Left hindlimb (tissue), 1 donor: ENCODE data around the gene SLC9C1.

Experiments
- DNase-seq: peaks from one replicate; pipeline ENCODE4 v3.0.0-alpha.2; 2018

The SLC9C1 gene

GRCh38 chr3:112304611-112305010 is 10.6 kb upstream of the SLC9C1 start:
- DNase-seq = no peak

DNA sequence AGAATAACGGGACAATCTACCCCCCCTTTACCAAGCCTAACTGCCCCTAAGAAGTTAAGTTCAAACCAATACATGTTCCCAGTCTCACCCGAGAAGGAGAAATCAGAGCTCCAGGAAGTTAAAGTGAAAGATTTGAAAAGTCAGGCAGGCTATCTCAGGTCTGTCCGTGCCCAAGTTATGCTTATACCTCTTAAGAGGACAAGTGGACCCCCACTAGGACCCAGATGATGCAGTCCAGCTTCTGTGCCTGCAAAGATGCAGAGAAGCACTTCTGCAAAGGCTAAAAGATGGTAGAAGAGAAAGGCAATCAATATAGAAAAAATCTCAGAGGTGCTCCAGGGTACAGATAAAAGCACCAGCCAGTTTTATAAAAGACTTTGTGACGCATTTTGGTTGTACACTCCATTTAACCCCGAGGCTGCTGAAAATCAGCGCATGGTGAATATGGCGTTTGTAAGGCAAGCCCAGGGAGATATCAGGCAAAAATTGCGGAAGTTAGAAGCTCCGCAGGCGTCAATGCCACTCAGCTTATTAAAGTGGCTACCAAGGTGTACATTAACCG is 9.8 kb upstream of the SLC9C1 start:
- peak; percentile 50 for DNase-seq

- no peak for DNase-seq
These were observed 9.1 kb upstream of the SLC9C1 start for GRCh38 chr3:112302881-112303763.

DNA sequence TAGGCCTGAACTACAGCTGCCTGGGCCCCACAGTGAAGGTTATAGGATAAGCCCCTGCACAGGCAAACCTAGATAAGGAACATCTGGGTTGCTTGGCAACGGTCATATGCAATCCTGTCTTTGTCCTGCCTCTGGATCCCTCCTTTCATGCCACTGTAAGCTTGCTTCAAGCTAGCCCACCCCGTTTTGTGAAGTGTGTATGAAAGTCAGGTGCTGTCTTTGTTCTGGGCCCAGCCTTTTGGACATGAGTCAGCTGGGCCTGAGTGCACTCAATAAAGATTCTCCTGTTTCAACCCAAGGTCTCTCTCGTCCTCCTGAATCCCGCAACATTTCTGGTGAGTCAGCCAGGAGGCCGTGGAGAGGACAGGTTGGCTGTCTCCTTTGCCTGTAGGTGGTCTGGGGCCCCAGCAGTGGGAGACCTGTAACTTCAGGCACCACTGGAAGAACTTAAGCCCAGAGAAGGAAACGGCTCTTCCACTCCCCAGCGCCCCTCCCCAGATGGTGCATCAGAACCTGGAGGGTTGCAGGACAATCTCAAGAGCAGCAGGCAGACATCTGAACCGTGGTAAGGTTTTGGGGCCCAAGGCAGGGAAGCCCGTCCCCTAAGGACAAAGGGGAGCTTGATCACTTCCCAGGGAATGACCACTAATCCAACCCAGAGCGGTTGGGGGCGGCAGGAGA is 8.3 kb upstream of the SLC9C1 start:
- DNase-seq = no peak

GRCh38 chr3:112298781-112299180 is 4.8 kb upstream of the SLC9C1 start:
- no peak for DNase-seq

GRCh38 chr3:112297714-112298113 is 3.7 kb upstream of the SLC9C1 start:
- DNase-seq = no peak

GRCh38 chr3:112289011-112289410 is 5.0 kb downstream of the SLC9C1 start:
- DNase-seq = no peak

GRCh38 chr3:112280266-112280665 is 13.8 kb downstream of the SLC9C1 start:
- no peak for DNase-seq

GRCh38 chr3:112273536-112273935 is 20.5 kb downstream of the SLC9C1 start:
- DNase-seq = no peak

GRCh38 chr3:112261742-112262141 is 32.3 kb downstream of the SLC9C1 start:
- DNase-seq = no peak

DNA sequence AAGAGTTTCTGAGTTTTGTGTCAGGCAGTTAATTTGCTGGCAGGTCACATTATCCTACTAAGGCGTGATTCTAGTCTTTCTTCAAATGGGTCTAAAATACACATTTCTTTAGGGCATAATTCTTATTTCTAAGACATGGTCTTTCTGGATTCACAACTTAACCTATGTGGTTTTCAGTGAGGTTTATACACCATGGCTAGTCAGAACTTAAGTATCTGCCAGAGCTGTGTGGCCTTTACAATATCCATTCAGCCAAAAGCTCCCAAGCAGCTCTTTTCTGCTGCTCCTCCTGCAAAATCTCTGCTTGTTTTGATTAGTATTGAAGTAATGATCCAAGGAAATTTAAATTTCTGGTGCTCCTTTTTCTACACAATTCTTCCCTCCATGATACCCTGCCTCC is 33.5 kb downstream of the SLC9C1 start:
- no peak for DNase-seq

DNA sequence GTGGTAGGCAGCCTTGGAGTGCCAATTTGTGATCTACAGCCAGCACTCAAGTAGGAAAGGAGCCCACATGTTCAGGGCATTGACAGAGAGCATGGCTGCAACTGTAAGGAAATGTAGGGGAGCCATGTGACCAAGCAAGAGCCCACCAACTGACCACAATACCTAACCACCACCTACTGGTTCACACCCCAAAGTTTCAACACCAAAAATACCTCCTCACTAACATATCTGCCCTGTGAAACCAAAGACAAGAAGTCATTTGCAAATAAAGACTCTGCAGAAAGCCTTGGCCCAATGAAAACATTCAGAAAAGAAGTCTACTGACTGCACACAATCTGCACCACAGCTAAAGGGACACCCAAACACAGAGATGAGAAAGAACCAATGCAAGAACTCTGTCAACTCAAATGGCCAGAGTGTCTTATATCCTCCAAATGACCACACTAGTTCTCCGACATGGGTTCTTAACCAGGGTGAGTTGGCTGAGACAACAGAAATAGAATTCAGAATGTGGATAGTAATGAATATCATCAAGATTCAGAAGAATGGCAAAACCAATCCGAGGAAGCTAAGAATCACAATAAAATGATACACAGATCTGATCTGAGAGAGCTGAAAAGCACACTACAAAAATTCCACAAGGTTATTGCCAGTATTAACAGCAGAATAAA is 40.6 kb downstream of the SLC9C1 start:
- DNase-seq = no peak

DNA sequence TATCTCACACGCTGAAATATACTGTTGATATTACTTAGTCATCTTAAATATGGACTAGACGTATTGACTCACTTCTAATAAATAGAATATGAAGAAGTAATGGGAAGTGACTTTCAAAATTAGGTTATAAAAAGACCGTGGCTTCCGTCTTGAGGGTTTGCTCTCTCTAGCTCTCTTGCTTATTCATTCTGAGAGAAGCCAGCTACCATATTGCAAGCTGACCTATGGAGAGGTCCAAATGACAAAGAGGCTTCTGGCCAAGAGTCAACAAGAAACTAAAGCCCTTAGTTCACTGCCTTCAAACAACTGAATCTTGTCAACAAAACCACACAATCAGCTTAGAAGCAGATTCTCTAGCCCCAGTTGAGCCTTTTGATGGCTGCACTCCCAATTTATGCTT is 46.1 kb downstream of the SLC9C1 start:
- DNase-seq = no peak

DNA sequence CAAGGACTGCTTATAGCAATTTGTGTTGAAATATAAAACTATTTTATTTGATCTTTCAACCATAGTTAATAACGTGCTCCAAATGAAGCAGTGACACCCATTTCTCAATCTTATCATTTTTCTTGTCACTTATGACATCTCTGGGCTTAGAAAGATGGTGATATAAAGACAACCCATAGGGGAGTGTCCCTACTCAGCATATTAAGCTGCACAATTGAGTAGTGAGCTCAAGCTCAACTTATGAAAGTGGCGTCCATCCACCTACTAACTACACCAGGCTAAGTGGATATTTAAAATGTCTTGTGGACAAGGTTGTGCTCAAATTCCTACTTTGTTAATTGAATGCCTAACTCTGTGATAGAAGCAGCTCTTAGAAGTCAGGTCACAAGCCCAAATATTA is 46.7 kb downstream of the SLC9C1 start:
- DNase-seq = no peak

GRCh38 chr3:112233083-112233482 is 60.9 kb downstream of the SLC9C1 start:
- DNase-seq = no peak

- DNase-seq = no peak
These were observed 62.3 kb downstream of the SLC9C1 start for GRCh38 chr3:112231727-112232126.

- DNase-seq = no peak
These were observed 64.0 kb downstream of the SLC9C1 start for GRCh38 chr3:112230033-112230432.

DNA sequence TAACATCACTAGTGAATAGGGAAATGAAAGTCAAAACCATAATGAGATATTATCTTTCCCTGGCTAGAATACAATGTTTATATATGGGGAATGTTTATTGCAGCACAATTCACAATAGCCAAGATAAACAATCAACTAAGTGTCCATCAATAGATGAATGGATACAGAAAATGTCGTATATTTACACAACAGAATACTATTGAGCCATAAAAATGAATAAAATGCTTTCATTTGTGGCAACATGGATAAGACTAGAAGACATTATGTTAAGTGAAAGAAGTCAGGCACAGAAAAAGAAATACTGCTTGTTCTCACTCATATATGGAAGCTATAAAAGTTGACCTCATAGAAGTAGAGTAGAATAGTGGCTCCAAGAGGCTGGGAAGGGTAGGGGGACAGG is 65.2 kb downstream of the SLC9C1 start:
- no peak for DNase-seq

DNA sequence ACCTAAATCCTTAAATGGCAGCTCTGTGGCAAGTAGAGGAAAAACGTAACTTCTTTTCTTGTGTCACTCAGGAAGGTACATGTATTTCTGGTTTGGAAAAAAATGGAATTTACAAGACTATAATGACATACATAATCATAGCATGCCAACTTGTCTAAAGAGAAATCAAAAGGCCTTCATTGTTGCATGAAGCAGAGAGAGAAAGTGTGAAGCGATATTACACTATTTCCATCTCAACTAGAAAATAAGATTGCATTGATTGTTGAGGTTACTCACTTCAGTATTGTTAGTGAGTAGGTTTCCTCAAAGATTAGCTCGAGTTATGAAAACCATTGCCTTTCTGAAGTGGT is 93.7 kb downstream of the SLC9C1 start:
- DNase-seq = no peak

DNA sequence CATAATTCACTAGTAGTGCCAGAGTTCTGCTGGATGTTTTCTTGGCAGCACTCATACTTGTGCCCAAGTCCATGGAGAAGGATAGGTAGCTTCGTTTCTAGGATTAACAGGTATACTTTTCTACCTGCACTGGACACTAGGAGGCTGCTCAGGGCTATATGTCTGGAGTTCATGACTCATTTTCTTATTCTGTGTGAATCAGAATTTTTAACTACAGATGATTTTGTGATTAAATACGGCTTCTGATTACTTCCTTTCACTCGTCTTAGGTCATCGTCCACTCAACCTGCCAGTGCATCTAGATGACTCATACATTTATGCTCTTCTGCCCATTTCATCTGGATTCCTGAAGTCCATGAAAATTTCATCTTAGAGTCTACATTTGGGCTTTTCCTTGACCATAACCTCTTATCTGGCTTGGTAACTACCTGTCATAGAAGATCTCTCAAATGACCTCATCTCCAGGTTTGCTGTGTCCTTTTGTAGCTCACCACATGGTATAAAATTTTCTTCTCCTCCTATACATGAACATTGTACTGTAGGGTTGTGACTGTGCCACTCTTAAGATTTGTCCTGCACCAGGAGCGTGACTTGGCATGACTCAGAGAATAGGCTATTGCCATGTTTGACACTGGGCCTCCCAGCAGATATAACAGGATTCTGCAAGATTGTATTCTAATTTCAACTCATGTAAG is 94.2 kb downstream of the SLC9C1 start:
- DNase-seq = no peak

DNA sequence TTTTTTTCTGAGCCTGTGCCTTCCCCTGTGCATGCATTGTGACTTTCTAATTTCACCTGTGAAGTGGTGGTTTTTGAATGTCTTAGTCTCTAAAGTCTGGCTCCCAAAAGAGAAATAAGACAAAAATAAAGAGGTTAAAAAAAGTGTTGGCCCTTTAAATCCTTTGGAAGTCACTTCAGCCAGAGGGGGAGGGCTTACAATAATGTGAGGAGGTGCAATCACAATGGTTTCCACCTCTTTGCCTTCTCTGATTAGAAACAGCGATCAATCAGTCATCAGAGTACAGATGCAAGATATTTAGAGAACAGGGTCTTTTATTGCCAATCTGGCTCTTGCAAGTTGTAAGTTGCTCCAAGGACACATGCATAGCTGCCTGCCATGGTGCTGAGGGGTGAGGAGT is 96.9 kb downstream of the SLC9C1 start:
- no peak for DNase-seq

DNA sequence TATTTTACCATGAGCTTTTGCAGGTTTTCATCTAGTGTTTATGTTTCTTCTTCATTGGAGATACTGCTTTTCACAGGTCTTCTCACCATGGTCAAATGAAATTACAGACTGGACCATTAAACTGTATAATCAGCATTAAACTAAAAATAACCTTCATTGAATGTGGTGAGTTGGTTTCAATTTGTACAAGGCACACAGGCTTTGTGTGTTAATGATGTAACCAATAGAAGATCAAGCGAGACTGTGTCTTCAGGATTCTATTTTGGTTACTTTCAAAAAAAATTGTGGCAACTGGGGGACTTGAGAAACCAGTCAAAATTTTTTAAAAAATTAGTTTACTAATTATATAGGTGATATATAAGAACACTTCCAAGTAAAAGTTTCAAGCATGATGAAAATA is 106.7 kb downstream of the SLC9C1 start:
- DNase-seq = no peak
